ENCODE measurements around the gene KCNK10. TPM values are rescaled to one million over a fixed set of nuclear protein-coding genes. Genes with fewer than 3 reads are reported as not detected.

The KCNK10 gene
- total RNA-seq, 6 experiments from 2014 or later: not detected

DNA sequence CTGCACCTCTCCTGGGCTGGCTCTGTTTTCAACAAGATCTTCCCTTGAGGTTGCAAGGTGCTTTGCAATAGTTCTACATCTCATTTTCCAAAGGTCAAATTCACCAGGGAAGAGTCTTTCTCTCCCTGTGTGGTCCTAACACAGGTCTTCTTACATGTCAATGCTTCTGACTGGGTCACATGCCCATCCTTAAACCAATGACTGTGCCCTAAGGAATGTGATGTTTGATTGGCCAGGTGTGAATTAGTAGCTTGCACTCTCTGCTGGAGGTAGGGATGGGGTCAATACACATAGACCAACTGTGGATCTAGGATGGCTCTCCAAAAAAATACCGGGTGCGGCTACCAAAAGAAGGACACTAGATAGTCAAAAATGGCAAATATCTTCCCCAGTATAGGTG is 19.9 kb upstream of the KCNK10 start:
- peaks cover 8% of the 10 kb centered on the region; the same call in 1 of the 2 replicates for H3K4me1 Mint-ChIP-seq (ENCODE audit: low read depth)
- no peak overlapping the region for H3K27ac Mint-ChIP-seq
- H3K27me3 Mint-ChIP-seq (ENCODE audit: insufficient read depth): no peaks in the 10 kb centered on the region; the same call in 1 of the 2 replicates
- no peak overlapping the region for H3K4me3 Mint-ChIP-seq
- no peaks in the 10 kb centered on the region for H3K36me3 Mint-ChIP-seq (ENCODE audit: low read depth)
- TF ChIP-seq CTCF (IDR thresholded peaks at IDR 0.05): no peak
- H3K9me3 Mint-ChIP-seq: no peaks in the 10 kb centered on the region
- DNase-seq: no peak

DNA sequence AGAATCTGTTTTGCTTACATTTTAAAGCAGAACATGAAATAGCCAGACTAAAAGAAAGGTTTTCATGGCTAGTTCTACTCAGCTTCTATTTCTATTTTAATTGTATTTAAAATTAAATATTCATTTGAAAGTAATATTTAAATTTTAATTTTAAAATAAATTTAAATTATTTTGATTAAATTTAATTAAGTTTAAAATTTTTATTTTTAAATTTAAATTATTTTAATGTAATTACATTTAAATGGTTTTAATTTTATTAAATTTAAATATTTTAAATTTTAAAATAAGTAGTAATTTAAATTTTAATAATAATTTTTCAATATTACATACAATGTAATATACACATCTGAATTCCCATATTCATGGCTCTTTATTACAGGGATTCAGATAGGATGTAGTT is 17.3 kb upstream of the KCNK10 start:
- H3K27me3 Mint-ChIP-seq (ENCODE audit: insufficient read depth): no peaks in the 10 kb centered on the region; the same call in 1 of the 2 replicates
- H3K36me3 Mint-ChIP-seq (ENCODE audit: low read depth): no peaks in the 10 kb centered on the region
- TF ChIP-seq CTCF (IDR thresholded peaks at IDR 0.05): no peak
- DNase-seq: no peak
- no peaks in the 10 kb centered on the region for H3K4me1 Mint-ChIP-seq (ENCODE audit: low read depth)
- no peak overlapping the region for H3K4me3 Mint-ChIP-seq
- H3K9me3 Mint-ChIP-seq: no peaks in the 10 kb centered on the region
- H3K27ac Mint-ChIP-seq: no peak overlapping the region

DNA sequence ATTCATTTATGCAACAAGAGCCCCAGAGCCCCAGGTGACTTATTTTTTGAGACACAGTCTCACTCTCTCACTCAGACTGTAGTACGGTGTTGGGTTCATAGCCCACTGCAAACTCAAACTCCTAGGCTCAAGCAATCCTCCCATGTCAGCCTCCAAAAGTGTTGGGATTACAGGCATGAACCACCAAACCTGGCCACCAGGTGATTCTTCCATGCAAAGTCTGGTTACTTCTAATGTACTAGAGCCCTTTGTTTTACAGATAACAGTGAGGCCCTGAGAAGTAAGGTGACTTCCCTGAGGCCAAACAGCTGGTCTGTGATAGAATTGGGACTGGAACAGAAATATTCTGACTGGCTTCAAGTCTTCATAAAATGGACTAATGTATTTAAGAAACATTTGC is 10.0 kb upstream of the KCNK10 start:
- Mint-ChIP-seq H3K27me3 (ENCODE audit: insufficient read depth) (no peaks in the 10 kb centered on the region; the same call in none of the 2 replicates), H3K4me3 (no peak overlapping the region), H3K36me3 (ENCODE audit: low read depth) (no peaks in the 10 kb centered on the region), H3K4me1 (ENCODE audit: low read depth) (no peaks in the 10 kb centered on the region), H3K9me3 (no peaks in the 10 kb centered on the region), H3K27ac (no peak overlapping the region)
- no peak for TF ChIP-seq CTCF (IDR thresholded peaks at IDR 0.05)
- DNase-seq: no peak

DNA sequence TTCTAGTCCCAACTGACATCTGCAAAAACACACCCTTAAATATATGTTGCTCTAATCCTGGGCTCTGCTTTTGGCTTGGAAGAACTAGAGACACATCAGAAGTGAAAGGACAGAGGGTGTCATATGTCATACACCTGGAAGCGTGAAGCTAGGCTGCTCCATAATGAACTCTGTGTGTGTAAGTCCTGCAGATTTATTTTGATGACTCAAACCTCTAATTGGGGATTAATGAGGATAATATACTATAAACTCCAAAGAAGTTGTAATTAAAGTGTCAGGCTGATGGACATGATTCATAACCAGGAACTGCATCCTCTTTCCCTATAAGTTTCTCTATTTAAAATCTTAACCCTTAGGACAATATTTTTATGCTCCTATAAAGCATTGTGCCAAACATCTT is 4.4 kb upstream of the KCNK10 start:
- Mint-ChIP-seq H3K9me3 (no peaks in the 10 kb centered on the region), H3K27ac (no peak overlapping the region), H3K4me3 (no peak overlapping the region), H3K27me3 (ENCODE audit: insufficient read depth) (peaks cover 27% of the 10 kb centered on the region), H3K36me3 (ENCODE audit: low read depth) (no peaks in the 10 kb centered on the region), H3K4me1 (ENCODE audit: low read depth) (no peaks in the 10 kb centered on the region)
- no peak for TF ChIP-seq CTCF (IDR thresholded peaks at IDR 0.05)
- DNase-seq: no peak

GRCh38 chr14:88326352-88327103 is 3.5 kb upstream of the KCNK10 start:
- Mint-ChIP-seq H3K27me3 (ENCODE audit: insufficient read depth) (peaks cover 27% of the 10 kb centered on the region), H3K27ac (no peak overlapping the region), H3K36me3 (ENCODE audit: low read depth) (no peaks in the 10 kb centered on the region), H3K4me1 (ENCODE audit: low read depth) (no peaks in the 10 kb centered on the region), H3K4me3 (no peak overlapping the region; the same call in 1 of the 2 replicates), H3K9me3 (no peaks in the 10 kb centered on the region)
- no peak for TF ChIP-seq CTCF (IDR thresholded peaks at IDR 0.05)
- no peak for DNase-seq

Measured in HFFc6 (cell line).